Anterior cingulate cortex (tissue), 58 donors: ENCODE measurements around the gene PRR35.

ENCODE experiments used
- DNase-seq, 58 donors: peaks; one replicate each; lab custom pipeline; 2025; lab: John Stamatoyannopoulos, UW

PRR35 gene

DNA sequence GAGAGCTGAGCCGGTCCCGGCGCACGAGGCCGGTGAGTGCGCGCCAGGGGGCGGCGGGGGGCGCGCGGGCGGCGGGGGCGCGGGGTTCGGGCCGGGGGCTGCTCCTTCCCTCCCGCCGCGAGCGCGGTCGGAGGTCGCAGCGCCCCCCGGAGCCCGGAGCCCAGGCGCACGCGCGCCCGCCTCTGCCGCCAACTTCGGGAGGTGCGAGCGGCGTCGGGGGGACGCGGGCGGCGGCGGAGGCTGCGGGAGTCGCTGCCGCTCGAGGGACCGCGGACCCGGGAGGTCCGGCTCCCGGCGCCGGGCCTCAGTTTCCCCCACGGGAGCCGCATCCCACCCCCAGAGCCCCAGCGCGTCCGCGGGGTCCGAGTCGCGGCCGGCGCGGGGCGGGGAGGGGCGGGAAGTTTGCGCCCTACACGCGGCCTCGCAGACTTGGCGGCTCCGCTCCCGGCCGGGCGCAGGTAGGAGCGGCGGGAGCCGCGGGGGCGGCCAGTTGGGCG, at the start of gene PRR35:
Gene PRR35 (plus strand): TSS at position 191 of the 497 bp plus-strand sequence. CDS start 2,901 bp downstream, outside the sequence.
- DNase-seq, result no peak

DNA sequence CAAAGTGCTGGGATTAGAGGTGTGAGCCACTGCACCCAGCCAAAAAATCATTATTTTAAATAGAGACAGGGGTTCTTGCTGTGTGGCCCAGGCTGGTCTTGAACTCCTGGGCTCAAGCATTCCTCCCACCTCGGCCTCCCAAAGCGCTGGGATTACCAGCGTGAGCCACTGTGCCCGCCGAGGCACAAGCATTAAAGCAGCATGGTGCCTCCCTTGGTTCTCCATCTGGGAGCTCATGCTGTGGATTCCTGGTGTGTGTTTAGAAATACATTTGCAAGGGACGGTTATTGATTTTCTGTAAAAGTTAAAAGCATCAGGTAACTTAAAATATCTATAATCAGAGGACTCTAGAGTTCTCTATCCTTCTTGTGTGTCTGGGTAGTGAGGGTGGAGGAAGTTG, 47.4 kb upstream of the PRR35 start:
- DNase-seq, result no peak

DNA sequence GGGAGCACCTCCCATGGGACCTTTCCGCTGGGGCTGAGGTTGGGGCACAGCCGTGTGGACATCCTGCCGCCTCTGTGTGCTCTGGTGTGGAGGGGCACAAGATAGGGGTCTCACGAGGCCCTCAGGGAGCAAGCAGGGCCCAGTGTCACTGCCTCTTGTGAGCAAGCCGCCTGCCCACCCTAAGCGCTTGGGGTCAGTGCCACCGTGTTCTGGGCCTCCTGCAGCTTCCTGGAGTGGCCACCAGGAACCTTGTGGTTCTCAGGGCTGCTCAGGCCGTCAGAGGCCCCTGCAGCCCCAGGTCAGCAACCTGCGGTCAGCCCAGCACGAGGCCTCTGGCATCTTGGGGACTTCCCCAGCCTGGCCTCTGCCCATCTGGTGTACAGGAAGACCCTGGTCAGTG, 46.2 kb upstream of the PRR35 start:
- DNase-seq, result no peak

DNA sequence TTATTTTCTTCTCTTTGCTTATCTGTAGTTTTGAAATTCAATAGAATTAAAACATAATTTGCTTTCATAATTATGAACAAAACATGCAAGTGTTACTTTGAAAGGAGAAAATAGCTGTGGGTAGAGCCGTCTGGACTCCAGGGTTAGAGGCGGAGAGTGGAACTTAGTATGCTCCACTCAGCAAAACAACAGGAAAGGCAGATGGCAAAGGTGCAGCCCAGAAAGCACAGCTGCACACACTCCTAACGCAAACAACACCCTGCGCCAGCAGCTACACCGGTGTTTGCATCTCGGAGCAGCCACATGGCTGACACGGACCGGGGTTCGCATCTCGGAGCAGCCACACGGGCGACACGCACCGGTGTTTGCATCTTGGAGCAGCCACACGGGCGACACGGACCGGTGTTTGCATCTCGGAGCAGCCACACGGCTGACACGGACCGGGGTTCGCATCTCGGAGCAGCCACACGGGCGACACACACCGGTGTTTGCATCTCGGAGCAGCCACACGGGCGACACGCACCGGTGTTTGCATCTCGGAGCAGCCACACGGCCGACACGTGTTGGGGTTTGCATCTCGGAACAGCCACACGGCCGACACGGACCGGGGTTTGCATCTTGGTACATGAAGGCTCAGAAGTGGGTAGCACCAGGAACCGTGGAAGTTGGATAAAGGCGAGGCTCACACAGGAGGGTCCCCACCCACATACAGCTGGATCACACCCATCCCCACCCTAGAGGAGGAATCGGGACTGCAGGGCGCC, 44.8 kb upstream of the PRR35 start:
- no peak for DNase-seq

DNA sequence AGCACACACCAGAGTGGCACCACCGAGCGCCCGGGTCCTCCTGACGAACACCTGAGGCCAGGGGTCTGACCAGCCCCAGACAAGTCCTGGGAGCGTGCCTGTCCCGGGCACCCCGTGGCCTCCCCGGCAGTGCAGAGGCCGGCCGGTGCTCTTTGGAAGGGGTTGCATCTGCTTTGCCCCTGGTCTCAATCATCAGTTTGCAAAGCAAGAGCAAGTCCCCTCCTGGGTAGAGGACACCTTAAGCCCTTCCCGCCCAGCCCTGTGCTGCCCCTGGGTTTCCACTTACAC, 44.3 kb upstream of the PRR35 start:
- DNase-seq, result no peak

DNA sequence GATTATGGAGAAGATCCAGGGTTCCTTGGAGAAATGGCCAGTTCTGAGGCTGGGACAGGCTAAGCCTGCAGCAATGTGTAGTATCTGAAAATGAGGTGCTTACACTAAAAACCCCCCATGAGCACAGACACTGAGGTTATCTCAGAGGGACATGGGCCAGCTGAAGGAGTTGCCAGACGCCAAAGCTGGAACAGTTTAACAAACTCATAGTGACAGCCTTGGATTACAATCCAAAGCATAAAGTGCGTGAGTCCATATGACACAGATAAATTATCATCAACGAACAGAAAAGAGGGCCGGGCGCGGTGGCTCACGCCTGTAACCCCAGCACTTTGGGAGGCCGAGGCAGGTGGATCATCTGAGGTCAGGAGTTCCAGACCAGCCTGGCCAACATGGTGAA, 43.9 kb upstream of the PRR35 start:
- DNase-seq, result no peak

DNA sequence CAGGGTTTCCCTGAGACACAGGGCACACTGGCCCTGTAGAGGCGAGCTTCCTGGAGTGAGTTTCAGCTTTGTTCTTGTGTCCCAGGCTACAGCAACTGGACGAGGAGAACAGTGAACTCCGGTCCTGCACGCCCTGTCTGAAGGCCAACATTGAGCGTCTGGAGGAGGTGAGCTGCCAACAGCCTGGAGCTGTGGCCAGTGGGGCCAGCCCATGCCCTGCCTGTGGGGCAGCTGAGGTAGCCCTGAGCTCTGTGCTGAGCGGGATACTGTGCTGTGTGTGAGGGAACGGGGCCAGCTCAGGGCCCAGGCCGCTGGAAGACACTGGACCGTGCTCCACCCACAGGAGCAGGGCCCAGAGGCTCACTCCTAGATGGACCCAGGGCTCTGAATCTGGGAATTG, 41.3 kb upstream of the PRR35 start:
- DNase-seq, result peak in 23 of 58 donors; percentile 5 to 64 (median 34)

DNA sequence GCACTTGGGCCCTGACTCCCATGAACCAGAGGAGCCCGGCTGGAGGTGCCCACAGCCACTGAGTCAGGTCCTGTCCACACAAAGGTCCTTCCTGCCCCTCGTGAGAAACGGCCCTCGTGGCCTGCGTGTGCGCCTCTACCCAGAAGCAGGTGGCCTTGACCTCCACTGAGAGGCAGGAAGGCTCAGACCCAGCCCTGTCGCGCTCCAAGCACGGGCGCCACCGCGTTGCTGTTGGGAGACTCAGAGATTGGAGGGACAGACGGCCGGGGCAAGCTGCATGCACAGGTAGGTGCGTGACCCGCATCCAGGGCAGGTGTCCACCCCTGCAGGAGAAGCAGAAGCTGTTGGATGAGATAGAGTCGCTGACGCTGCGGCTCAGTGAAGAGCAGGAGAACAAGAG, 40.8 kb upstream of the PRR35 start:
- no peak for DNase-seq

DNA sequence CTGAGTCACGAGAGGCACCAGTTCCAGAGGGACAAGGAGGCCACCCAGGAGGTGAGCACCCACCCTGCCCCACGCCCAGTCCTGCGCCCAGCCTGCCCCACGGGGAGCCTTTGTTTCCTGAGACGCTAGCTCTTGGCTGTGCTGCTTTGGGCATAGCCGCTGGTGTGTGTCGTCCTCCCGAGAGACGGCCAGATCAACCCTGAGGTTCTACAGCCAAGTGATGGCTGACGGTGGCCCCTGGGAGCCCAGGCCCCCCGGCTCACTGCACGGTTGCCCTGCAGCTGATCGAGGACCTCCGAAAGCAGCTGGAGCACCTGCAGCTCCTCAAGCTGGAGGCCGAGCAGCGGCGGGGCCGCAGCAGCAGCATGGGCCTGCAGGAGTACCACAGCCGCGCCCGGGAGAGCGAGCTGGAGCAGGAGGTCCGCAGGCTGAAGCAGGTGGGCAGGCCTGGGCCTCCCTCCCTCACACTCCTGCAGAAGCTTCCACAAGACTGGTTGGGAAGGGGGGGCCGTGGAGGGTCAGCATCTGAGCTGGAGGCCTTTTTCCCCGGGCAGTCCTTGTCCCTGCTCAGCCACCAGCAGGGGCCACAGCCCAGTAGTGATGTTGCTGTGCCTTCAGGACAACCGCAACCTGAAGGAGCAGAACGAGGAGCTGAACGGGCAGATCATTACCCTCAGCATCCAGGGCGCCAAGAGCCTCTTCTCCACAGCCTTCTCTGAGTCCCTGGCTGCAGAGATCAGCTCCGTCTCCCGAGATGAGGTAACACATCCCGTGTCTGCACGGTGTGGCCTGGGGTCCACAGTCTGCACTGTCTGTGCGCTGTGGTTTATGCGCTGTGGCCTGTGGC, 40.1 kb upstream of the PRR35 start:
- no peak for DNase-seq

DNA sequence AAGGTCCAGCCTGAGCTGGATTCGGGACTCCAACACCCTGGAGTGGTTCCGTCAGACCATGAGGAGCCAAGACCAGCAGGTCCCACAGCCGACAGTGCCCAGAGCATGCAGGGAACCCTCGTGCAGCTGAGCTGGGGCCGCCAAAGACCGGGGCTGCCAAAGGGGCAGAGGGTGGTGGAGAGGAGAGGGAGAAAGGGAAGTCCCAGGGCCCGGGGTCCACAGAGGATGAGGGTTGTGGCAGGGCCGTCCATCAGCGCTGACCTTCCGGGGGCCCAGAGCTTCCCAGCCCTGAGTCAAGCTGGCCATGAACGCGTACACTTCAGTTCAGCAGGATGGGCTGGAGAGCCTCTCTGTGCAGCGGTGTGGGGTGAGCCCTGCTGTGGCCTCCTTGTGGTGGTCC, 39.3 kb upstream of the PRR35 start:
- DNase-seq, result no peak

DNA sequence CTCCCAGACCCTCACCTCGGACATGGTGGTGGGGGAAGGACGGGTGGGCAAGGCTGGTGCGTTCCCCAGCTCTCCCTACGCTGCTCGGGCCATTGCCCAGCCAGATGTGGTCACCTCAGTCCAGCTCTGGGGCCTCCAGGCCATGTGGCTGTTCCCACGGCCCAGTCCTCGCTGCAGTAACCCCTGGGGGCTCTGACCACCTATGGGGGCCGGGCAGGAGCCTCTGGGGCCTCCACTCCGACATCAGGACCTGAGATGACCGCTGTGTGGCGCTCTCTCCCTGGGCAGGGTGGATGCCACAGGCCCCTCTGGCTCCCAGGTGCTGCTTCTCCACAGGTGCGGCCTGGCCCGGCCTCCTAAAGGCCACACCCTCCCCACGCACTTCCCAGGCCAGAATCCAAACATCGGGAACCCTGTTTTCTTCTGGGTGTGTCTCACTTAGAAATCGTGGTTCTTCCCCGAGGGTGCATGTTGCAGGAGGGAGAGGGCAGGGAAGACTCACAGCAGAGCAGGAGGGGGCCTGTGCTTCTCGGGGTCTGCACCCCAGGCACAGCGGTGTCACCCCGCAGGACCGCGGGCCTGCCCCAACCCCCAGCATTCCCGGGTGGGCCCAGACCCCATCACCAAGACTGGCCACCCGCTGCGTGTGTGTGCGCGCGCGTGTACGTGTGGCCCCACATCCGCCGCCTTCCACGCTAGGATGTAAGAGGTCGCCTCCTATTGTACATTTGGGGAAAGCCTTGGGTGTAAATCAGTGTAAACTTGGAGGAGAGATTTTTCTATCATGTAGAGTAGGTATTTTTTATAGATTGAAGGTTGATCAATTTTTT, 38.6 kb upstream of the PRR35 start:
- DNase-seq, result no peak

DNA sequence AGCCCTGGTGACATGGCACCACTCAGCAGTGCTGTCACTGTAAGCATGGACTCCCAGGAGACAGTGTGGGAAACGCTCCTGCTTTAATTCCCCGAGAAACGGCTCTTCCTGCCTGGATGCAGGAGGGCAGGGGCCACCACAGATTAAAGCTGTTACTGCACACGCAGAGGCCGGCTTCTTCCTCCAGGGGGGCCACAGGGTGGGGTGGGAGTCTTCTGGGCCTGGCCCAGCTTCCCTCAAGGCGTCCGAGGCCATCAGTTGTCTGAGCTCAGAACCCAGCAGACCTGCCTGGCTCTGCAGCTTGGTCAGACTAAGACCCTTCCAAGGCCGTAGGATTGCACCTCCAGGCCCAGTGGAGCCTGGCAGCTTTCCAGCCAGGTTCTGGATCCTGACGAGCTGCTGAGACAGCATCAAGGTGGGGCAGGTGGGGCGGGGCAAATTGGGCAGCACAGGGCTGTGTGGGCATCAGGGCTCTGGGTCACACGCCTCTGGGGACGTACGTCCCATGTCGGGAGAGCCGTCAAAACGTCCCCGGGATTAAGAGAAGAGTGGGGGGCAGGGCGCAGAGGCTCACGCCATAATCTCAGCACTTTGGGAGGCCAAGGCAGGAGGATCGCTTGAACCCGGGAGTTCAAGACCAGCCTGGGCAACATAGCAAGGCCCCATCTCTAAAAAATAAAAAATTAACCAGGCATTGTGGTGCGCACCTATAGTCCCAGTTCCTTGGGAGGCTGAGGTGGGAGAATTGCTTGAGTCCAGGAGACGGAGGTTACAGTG, 37.7 kb upstream of the PRR35 start:
- DNase-seq, result no peak

DNA sequence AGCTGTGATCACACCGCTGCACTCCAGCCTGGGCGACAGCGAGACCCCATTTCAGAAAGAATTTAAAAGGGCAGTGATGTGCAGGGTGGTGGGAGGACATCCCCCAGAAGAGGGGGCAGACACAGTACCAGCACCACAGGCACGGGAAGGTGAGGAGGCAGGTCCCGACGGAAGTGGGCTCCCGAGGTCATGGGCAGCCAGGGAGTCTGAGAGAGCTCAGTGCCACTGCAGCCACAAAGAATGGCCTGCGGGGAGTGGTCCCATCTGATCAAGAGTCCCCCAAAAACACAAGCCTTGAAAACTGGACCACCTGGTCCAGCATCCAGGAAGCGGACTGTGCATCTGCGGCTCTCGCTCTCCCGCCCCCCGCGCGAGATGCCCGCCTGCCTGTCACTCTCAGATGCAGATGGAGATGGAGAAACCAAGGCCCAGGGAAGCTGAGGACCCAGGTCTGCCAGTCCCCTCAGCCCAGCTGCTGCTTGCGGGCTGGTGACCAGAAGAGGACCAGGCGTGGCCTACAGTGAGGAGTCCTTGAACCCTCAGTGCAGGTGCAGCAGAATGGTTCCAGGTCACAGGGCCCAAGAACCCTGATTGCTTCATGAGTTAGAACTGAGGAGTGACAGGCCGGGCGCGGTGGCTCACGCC, 37.0 kb upstream of the PRR35 start:
- no peak for DNase-seq

DNA sequence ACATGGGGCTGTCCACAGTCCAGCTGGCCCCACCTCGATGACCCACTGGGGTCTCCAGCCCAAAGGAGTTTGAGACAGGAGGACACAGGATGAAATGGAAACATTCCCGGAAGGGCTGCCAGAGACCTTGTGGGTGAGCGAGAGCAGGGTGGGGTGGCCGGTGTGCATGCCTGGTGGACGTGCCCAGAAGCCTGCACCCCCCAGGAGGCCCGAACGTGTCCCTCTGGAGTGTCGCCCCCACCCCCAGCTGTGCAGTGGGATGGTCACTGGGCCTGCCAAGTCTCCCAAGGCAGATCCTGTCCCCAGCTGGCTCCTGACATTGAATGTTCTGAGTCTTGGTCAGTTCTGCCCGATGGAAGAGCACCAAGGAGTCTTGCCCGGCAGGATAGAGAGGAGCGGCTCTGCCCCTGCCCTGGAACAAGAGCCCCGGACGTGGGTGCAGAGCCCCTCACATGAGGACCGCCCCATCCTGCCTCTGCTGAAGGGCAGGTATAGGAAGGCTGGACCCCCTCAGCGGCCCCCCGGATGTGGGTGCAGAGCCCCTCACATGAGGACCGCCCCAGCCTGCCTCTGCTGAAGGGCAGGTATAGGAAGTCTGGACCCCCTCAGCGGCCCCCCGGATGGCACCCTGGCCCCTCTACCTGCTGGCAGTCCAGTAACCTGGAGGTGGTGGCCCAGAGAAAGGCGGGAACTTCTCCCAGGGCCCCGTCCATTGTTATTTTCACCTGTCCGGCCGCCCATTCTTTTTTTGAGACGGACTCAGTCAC, 35.7 kb upstream of the PRR35 start:
- DNase-seq, result peak in 1 of 58 donors; percentile 1

DNA sequence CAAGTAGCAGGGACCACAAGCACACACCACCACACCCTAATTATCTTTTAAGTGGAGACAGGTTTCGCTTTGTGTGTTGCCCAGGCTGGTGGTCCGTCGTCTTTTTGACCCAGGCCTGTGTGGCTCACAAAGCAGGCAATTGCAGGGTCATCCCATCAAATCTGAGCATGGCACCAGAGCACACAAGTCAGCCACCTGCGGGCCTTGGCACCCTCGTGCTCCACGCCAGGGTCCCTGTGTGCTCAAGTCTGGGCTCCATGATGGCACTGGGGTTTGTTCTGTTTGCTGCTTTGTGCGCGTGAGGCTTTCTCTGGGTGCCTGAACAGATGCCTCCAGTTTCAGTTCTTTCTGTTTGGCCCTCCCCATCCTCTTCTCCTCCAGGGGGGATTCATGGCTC, 35.1 kb upstream of the PRR35 start:
- peak in 2 of 58 donors; percentile 32 to 46 for DNase-seq

DNA sequence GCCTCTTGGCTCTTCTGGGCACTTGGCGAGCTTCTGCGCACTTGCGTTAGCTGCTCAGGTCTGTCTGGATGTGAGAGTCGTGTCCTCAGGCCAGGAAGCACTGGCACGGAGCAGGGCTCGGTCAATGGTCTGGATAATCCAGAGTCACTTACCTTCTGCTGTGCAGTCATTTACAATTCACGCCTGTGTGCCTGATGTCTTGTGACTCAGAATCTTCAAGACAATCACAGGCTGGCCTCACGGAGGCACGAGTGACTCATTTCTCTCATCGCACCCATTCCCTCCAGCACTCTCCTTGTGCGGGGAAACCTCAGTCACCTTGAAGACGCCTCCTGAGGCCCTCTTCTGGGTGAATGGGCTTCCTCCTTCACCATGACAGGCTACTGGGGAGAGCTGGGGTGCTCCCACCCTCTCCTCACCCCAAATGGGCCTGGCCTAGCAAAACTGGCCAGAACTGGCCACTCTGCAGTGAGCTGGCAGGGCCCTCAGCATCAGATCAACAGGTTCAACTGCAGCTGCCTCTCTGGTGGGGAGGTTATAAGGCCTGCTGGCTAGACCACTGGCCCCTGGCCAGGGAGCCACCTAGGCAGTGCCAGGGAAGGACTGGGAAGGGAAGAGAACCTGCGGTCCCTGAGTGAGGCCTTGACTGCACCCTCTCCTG, 34.5 kb upstream of the PRR35 start:
- DNase-seq, result peak in 20 of 58 donors; percentile 13 to 67 (median 32)

DNA sequence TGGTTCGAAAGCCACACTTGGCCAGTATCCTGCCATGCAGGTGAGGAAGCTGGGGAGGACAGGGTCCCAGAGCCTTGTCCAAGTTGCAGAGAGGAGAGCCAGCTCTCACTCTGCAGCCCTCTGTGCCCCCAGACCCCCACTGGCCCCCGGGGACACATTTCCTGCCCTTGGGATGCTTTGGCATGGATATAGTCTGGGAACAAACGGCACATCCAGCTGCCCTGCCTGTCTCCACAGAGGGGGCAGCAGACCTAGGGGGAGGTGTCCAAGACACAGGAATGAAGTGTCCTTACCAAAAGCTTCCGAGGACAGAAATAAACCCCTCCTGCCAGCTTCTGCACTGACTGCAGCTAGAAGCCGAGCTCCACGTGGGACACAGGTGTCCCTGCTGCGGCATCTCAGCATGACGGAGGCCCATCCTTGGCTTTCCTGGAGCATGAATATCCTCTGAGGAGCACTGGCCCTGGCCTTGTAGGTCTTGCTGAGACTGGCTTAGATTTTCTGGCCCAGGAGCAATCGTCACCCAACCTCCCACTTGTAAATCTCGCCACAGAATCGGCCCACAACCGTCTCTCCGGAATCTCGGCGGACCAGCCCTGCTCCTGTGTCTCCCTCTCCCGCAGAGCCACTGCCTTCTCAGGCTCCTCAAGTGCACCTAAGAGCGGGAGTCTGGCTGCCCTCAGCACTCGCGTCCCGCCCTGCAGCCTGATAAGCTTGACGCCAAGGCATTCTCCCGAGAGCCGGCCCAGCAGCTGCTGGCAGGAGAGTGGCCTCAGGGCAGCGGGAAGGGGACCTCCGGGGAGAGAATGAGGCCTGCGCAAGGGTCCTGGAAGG, 33.8 kb upstream of the PRR35 start:
- DNase-seq, result peak in 13 of 58 donors; percentile 42 to 67 (median 49)
